Lung (tissue), 12 donors: ENCODE measurements around the gene RPUSD3. TPM values are rescaled to one million over a fixed set of nuclear protein-coding genes. Genes with fewer than 3 reads are reported as not detected.

ENCODE experiments used
- ATAC-seq: fragments of 200-7000 bp; cut with Tn5 transposase; one replicate; pipeline ENCODE4 v1.9.1; 2020; ENCODE audit warnings: moderate number of reproducible peaks; ENCODE audit not compliant: insufficient read depth, low FRiP score
- DNase-seq, 3 donors: peaks; one replicate each; pipeline ENCODE4 v3.0.0-alpha.2; 2013 to 2017
- H3K27ac ChIP-seq, 2 donors: one replicate each; pipeline ENCODE4 v1.5.1; 2013; ENCODE audit warnings: mild to moderate bottlenecking in 2 of 2, moderate library complexity in 2 of 2, control low read depth in 1 of 2, inconsistent platforms in 1 of 2, low read depth in 1 of 2, low read length in 1 of 2
- H3K27me3 ChIP-seq, 3 donors: one replicate each; pipeline ENCODE4 v1.5.1; 2013; ENCODE audit warnings: low read length in 2 of 3; ENCODE audit not compliant: control insufficient read depth in 3 of 3, insufficient read depth in 3 of 3
- H3K36me3 ChIP-seq, 4 donors: one replicate each; pipeline ENCODE4 v1.5.1; 2013; ENCODE audit warnings: low read length in 4 of 4, mild to moderate bottlenecking in 1 of 4, moderate library complexity in 1 of 4; ENCODE audit not compliant: control insufficient read depth in 4 of 4, insufficient read depth in 4 of 4
- H3K4me1 ChIP-seq, 5 donors: one replicate each; pipeline ENCODE4 v1.5.1; 2013; ENCODE audit warnings: low read length in 5 of 5, mild to moderate bottlenecking in 2 of 5, moderate library complexity in 1 of 5; ENCODE audit not compliant: control insufficient read depth in 5 of 5, insufficient read depth in 5 of 5
- H3K4me3 ChIP-seq: one replicate; pipeline ENCODE4 v1.5.1; 2013; ENCODE audit warnings: mild to moderate bottlenecking, control low read depth, moderate library complexity
- H3K9ac ChIP-seq, 2 donors: one replicate each; pipeline ENCODE4 v1.5.1; 2013; ENCODE audit warnings: low read length in 2 of 2, control low read depth in 1 of 2; ENCODE audit not compliant: insufficient read depth in 1 of 2
- H3K9me3 ChIP-seq, 4 donors: one replicate each; pipeline ENCODE4 v1.5.1; 2013; ENCODE audit warnings: low read length in 3 of 4, mild to moderate bottlenecking in 1 of 4, moderate library complexity in 1 of 4; ENCODE audit not compliant: control insufficient read depth in 4 of 4, insufficient read depth in 3 of 4
- WGBS, 2 donors: extraction: QIAGEN DNeasy Blood & Tissue Kit; methylation state at CpG; one replicate each; pipeline ENCODE4 v1.1.7; 2013; 5-methylcytosine and 5-hydroxymethylcytosine counted together
- polyA plus RNA-seq, 2 donors: library from polyadenylated mRNA; stranded (reverse); fragments of 200-250 nt; gene quantifications; one replicate each; pipeline ENCODE4 v1.2.1, GENCODE V29; 2013
- total RNA-seq, 2 donors: library from RNA; depleted of rRNA in 1 of 2; stranded (reverse); fragments of >200 nt in 1 of 2; gene quantifications; one replicate each; pipeline ENCODE4 v1.2.1, GENCODE V29; 2014 to 2021
- TF ChIP-seq, protein P1 (sequence below): IDR thresholded peaks from 2 replicates; pipeline ENCODE4 v1.5.1; 2012; ENCODE audit warnings: mild to moderate bottlenecking; ENCODE audit errors: control extremely low read depth, extremely low read depth
- donor health status: control.
- donor health status: control.
- donor health status: Bipolar disorder and iron deficiency.
- donor health status: healthy.
- donor health status: DM: yes; HTN: yes; CAD: no.

RPUSD3 gene
- total and polyA plus RNA-seq, 4 donors = 16.3 to 34.9 (median 26.3) TPM

DNA sequence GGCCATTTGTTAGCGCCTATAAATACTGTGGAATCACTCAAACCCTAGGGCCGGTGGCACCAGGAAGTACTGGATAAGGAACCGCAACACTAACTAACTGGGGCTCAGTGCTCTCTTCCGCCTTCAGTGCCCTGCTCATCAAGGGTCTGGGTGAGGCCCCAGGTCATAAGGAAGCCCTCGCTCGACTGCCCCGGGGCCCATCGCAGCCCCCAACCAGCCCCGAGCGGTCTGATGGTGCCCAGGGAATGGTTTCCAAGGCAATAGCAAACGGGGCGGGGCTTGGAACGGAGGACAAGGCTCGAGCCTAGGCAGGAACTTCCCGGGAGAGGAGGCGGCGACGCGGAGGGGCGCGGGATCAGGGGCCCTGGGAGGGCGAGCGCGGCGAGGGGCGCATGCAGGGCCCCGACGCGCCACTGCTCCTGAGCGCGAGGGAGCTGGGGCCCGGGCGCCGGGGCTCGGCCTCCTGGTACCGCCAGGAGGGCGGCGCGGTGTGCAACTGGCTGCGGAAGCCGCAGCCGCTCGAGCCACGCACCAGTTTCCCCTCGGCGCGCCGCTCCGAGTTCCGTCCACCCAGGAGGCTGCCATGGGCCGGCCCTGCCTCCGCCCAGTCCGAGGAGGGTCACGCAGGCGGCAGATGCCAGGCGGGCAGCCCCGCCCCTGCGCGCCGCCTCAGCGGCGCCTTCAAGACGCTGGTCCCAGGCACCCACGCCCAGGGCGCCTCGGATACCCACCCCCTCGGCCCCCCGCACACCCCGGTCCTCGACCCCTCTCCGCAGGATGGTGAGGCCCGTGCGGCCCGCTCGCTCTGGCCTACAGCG is 34.0 kb downstream of the RPUSD3 start, which contains the start of gene TTLL3:
TSS of gene TTLL3 (plus strand) at position 648 of the 818 bp plus-strand sequence. CDS start 400 bp downstream, outside the sequence.
- DNase-seq (peak; percentile 88 to 91 (median 88)), ATAC-seq (peak; percentile 90)
- TF ChIP-seq, protein P1, sequence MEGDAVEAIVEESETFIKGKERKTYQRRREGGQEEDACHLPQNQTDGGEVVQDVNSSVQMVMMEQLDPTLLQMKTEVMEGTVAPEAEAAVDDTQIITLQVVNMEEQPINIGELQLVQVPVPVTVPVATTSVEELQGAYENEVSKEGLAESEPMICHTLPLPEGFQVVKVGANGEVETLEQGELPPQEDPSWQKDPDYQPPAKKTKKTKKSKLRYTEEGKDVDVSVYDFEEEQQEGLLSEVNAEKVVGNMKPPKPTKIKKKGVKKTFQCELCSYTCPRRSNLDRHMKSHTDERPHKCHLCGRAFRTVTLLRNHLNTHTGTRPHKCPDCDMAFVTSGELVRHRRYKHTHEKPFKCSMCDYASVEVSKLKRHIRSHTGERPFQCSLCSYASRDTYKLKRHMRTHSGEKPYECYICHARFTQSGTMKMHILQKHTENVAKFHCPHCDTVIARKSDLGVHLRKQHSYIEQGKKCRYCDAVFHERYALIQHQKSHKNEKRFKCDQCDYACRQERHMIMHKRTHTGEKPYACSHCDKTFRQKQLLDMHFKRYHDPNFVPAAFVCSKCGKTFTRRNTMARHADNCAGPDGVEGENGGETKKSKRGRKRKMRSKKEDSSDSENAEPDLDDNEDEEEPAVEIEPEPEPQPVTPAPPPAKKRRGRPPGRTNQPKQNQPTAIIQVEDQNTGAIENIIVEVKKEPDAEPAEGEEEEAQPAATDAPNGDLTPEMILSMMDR = no peak
- WGBS, 2 donors = 1% methylated on average over 40 to 76 of the region's 76 CpGs
- Histone ChIP-seq H3K27me3 (no peaks in the 10 kb centered on the region), H3K9me3 (no peaks in the 10 kb centered on the region), H3K4me1 (peaks cover 0 to 16% (median 5%) of the 10 kb centered on the region in 5 donors), H3K27ac (peak within 1 kb of the TSS; percentile 91), H3K4me3 (peak within 1 kb of the TSS; percentile 68), H3K9ac (peak within 1 kb of the TSS; percentile 73), H3K36me3 (peaks cover 1 to 22% (median 16%) of the 10 kb centered on the region in 4 donors)

- H3K9ac ChIP-seq = peak overlapping the region; percentile 73
- DNase-seq = no peak
- H3K36me3 ChIP-seq = peaks cover 7 to 26% (median 20%) of the 10 kb centered on the region in 4 donors
- H3K27ac ChIP-seq = peak overlapping the region; percentile 91
- peak; percentile 35 for ATAC-seq
- H3K4me1 ChIP-seq = peaks cover 0 to 16% (median 5%) of the 10 kb centered on the region in 5 donors
- WGBS, 2 donors = 72 to 79% methylated on average over 4 of the region's 4 CpGs
- H3K9me3 ChIP-seq = no peaks in the 10 kb centered on the region
- TF ChIP-seq, protein P1 = no peak
- H3K4me3 ChIP-seq = peak overlapping the region; percentile 68
- no peaks in the 10 kb centered on the region for H3K27me3 ChIP-seq
Observed at GRCh38 chr3:9809239-9809614, 34.6 kb downstream of the RPUSD3 start.

GRCh38 chr3:9808345-9809037 is 35.3 kb downstream of the RPUSD3 start:
- H3K4me1 ChIP-seq = peaks cover 0 to 16% (median 5%) of the 10 kb centered on the region in 5 donors
- WGBS, 2 donors = 60 to 79% methylated on average over 7 of the region's 7 CpGs
- H3K9me3 ChIP-seq = no peaks in the 10 kb centered on the region
- DNase-seq (no peak), ATAC-seq (no peak)
- H3K27me3 ChIP-seq = no peaks in the 10 kb centered on the region
- no peak overlapping the region for H3K4me3 ChIP-seq
- TF ChIP-seq, protein P1 = no peak
- no peak overlapping the region for H3K9ac ChIP-seq
- peaks cover 15 to 33% (median 22%) of the 10 kb centered on the region in 4 donors for H3K36me3 ChIP-seq
- H3K27ac ChIP-seq = peak overlapping the region; percentile 91
